ENCODE measurements around the gene DGAT2L6. TPM values are rescaled to one million over a fixed set of nuclear protein-coding genes. Genes with fewer than 3 reads are reported as not detected.
"Not testable (repeated sequence)": the region's sequence is repeated elsewhere in the genome, so short reads cannot be mapped to it uniquely, and the experiment has no call there.

The DGAT2L6 gene
- total and polyA plus RNA-seq, 3 donors from 2014 or later, result not detected

- Histone ChIP-seq H3K9me3 (no peaks in the 10 kb centered on the region), H3K27ac (no peak overlapping the region), H3K4me3 (no peak overlapping the region), H3K27me3 (no peaks in the 10 kb centered on the region), H3K4me1 (no peaks in the 10 kb centered on the region), H3K36me3 (ENCODE audit: low read depth, missing control alignments) (no peaks in the 10 kb centered on the region)
- intact Hi-C loops (cut with DNase I; ENCODE audit: low total_unique reads), result no loop called here
- DNase-seq, result no peak
- TF ChIP-seq CTCF (IDR thresholded peaks at IDR 0.05) (no peak), POLR2A (IDR thresholded peaks at IDR 0.05) (no peak)
These were observed 12.9 kb downstream of the DGAT2L6 start for GRCh38 chrX:70190225-70190624.

GRCh38 chrX:70196961-70197720, 19.9 kb downstream of the DGAT2L6 start:
- H3K9me3 ChIP-seq, result no peaks in the 10 kb centered on the region
- TF ChIP-seq POLR2A (IDR thresholded peaks at IDR 0.05), result no peak
- TF ChIP-seq CTCF (IDR thresholded peaks at IDR 0.05), result peak; percentile 13 to 58 (median 42)
- H3K4me3 ChIP-seq, result no peak overlapping the region
- intact Hi-C loops (cut with DNase I; ENCODE audit: low total_unique reads), result no loop called here
- no peaks in the 10 kb centered on the region for H3K36me3 ChIP-seq (ENCODE audit: low read depth, missing control alignments)
- no peak overlapping the region for H3K27ac ChIP-seq
- H3K4me1 ChIP-seq, result no peaks in the 10 kb centered on the region
- 9 to 10% methylated on average over 12 of the region's 12 CpGs for WGBS, 2 donors
- DNase-seq, result peak; percentile 68
- H3K27me3 ChIP-seq, result no peaks in the 10 kb centered on the region

- intact Hi-C loops (cut with DNase I; ENCODE audit: low total_unique reads), result no loop called here
- 94% methylated on average over 2 to 5 of the region's 5 CpGs for WGBS, 2 donors
- no peak for DNase-seq
These were observed 24.4 kb downstream of the DGAT2L6 start for GRCh38 chrX:70201732-70202131.

GRCh38 chrX:70208479-70208878, 31.2 kb downstream of the DGAT2L6 start:
- H3K27ac ChIP-seq, result no peak overlapping the region
- H3K27me3 ChIP-seq, result no peaks in the 10 kb centered on the region
- TF ChIP-seq POLR2A (IDR thresholded peaks at IDR 0.05) (no peak), CTCF (IDR thresholded peaks at IDR 0.05) (no peak)
- no peaks in the 10 kb centered on the region for H3K4me1 ChIP-seq
- DNase-seq, result no peak
- intact Hi-C loops (cut with DNase I; ENCODE audit: low total_unique reads), result no loop called here
- no peaks in the 10 kb centered on the region for H3K9me3 ChIP-seq
- H3K4me3 ChIP-seq, result no peak overlapping the region
- H3K36me3 ChIP-seq (ENCODE audit: low read depth, missing control alignments), result no peaks in the 10 kb centered on the region

More at GRCh38 chrX:70201732-70202131, 24.4 kb downstream of the DGAT2L6 start:
- TF ChIP-seq CTCF (IDR thresholded peaks at IDR 0.05) (no peak), POLR2A (IDR thresholded peaks at IDR 0.05) (no peak)
- Histone ChIP-seq H3K27me3 (no peaks in the 10 kb centered on the region), H3K4me1 (no peaks in the 10 kb centered on the region), H3K9me3 (no peaks in the 10 kb centered on the region), H3K4me3 (no peak overlapping the region), H3K27ac (no peak overlapping the region), H3K36me3 (ENCODE audit: low read depth, missing control alignments) (no peaks in the 10 kb centered on the region)

GRCh38 chrX:70209570-70209969, 32.3 kb downstream of the DGAT2L6 start:
- H3K36me3 ChIP-seq (ENCODE audit: low read depth, missing control alignments); DNase-seq; H3K27ac ChIP-seq; H3K27me3 ChIP-seq; H3K4me3 ChIP-seq; intact Hi-C loops (cut with DNase I; ENCODE audit: low total_unique reads); H3K4me1 ChIP-seq; H3K9me3 ChIP-seq: not testable (repeated sequence)
- WGBS, 2 donors, result 48 to 53% methylated on average over 6 of the region's 6 CpGs
